Activated CD4-positive, alpha-beta T cell treated with anti-CD3 and anti-CD28 coated beads for 24 hours (primary cell): ENCODE measurements around the gene TRIM38.
"Not testable (repeated sequence)": the region's sequence is repeated elsewhere in the genome, so short reads cannot be mapped to it uniquely, and the experiment has no call there.

ENCODE experiments used
- DNase-seq, 2 donors: peaks; one replicate each; pipeline ENCODE4 v3.0.0-alpha.2; 2020; ENCODE audit warnings: low read depth in 2 of 2

TRIM38 gene

GRCh38 chr6:25942561-25943147 lies 19.9 kb upstream of the TRIM38 start:
- DNase-seq: no peak

GRCh38 chr6:25943887-25944286 lies 18.7 kb upstream of the TRIM38 start:
- no peak for DNase-seq

DNA sequence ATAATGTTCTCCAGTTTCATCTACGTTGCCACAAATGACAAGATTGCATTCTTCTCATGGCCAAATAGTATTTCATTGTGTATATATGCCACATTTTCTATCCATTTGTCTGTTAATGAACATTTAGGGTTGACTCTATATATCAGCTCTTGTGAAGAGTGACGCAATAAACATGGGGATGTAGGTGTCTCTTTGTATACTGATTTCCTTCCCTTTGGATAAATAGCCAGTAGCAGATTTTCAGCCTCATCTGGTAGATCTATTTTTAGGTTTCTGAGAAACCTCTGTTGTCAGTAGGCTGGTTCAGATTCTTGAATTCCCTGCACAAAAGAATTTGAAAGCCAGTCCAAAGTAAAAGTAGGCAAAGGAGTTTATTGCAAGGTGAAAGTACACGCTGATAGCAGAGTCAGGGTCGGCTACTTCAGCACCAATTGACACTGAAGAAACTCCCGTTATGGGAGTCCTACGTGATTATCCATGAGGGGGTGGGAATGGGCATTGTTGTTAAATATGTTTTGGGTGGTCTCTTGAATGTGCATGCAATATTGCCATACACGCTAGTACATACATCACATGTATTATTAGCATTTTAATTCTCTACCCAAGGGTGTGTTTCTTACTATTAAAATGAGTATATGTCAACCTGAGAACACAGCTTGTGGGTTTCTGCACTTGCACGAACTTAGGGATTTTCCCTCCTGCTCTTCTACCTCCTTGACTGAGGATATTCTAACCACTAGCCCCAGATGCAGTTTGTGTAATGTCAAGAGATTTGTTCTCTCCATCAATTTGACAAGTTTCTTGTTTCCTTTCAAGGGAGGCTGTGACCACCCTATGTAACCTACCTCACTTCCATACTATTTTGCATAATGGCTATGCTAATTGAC lies 17.7 kb upstream of the TRIM38 start:
- DNase-seq: no peak

- not testable (repeated sequence) for DNase-seq
Measured at GRCh38 chr6:25945738-25946137, 16.9 kb upstream of the TRIM38 start.

- DNase-seq: no peak
Measured at GRCh38 chr6:25946631-25947030, 16.0 kb upstream of the TRIM38 start.

DNA sequence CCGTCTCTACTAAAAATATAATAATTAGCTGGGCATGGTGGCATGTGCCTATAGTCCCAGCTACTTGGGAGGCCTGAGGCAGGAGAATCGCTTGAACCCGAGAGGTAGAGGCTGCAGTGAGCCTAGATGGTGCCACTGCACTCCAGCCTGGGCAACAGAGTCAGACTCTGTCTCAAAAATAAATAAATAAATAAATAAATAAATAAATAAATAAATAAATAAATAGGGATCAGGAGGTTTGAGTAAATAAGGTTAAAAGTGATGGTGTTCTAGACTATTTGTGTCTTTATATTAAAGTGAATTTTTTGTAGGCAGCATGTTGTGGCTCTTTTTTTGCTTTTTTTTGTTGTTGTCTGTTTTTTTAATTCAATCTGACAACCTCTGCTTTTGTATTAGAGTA lies 15.1 kb upstream of the TRIM38 start:
- not testable (repeated sequence) for DNase-seq

DNA sequence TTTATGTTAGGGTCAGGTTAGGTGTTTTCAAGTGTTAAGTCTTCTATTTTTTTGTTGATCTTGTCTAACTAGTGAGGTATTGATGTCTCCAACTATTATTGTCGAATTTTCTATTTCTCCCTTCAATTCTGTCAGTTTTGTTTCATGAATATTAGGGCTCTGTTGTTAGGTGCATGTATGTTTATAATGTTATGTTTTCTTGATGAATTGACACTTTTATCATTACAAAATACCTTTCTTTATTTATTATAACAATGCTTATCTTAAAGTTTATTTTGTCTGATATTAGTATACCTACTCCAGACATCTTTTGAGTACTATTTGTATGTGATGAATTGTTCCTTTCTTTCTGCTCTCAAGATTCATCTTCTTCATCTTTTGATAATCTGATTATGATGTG lies 12.9 kb upstream of the TRIM38 start:
- DNase-seq: no peak

GRCh38 chr6:25950297-25950696 lies 12.3 kb upstream of the TRIM38 start:
- no peak for DNase-seq

- DNase-seq: no peak
Measured at GRCh38 chr6:25951296-25952032, 11.1 kb upstream of the TRIM38 start.

DNA sequence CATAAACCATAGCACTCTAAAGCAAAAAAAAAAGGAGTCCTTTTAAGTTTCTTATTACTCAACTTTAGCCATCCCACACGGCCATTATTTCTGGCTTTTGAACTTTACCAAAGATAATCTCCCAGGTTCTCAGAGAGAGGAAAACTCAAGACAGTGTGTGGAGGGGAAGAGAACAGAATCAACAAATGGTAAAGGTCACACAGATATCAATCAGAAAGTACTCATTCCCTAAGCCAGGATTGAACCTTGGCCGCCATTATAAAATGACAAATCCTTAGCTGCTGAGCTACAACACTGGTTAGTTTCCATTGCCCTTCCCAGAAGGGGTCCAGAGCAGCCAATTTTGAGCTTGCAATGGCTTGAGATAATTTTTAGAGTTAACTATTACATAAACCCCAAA lies 10.1 kb upstream of the TRIM38 start:
- no peak for DNase-seq

DNA sequence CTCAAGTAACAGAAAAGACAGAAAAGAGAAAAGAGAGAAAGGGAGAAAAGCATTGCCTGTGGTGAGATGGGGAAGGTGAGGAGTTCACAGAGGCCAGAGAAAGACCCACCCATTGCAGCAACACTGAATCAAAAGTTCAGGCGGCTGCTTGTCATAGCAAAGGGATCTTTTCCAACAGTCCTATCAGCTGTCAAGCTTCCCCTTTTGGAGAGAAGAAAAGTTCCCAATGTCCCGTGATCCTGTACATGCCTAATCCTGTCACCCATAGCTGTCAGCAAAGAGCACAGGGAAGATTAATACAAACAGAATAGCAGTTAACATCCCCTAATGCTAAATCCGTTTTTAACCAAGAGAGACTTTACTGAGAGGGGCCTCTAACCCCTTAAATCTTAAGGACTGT lies 8.9 kb upstream of the TRIM38 start:
- DNase-seq: no peak

- DNase-seq: no peak
Measured at GRCh38 chr6:25954756-25955155, 7.8 kb upstream of the TRIM38 start.

DNA sequence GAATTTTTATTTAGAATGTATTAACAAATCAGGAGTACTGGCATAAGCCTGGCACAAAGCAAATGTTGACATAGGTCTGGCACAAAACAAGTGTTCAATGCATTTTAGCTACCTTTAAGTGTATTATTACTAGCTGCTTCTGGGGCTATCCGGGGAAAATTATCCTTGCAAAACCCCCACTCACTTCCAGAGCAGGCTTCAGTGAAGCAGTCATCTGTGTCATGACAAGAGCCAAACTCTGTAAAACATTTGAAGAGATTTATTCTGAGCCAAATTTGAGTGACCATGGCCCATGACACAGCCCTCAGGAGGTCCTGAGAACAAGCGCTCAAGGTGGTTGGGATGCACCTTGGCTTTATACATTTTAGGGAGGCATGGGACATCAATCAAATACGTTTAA lies 6.4 kb upstream of the TRIM38 start:
- no peak for DNase-seq

DNA sequence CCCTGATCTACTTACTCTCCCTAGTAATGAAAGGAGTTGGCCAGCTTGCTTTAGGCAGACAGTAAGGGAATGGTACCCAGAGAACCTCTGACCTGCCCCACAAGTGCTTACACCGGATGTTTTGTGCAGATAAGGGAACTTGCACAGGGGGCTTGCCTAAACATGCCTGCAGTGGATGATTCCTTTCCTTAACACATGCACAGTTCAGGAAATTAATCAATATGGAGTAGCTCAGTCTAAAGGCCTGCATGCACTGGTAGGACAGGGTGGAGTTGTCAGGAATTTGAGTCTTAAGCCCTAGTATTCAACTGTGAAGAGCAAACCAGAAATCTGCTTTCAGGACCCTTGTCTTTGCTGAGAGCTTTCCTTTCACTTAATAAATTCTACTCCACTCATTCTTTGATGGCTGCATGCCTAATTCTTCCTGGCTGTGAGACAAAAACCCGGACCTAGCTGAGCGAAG lies 3.9 kb upstream of the TRIM38 start:
- DNase-seq: no peak

DNA sequence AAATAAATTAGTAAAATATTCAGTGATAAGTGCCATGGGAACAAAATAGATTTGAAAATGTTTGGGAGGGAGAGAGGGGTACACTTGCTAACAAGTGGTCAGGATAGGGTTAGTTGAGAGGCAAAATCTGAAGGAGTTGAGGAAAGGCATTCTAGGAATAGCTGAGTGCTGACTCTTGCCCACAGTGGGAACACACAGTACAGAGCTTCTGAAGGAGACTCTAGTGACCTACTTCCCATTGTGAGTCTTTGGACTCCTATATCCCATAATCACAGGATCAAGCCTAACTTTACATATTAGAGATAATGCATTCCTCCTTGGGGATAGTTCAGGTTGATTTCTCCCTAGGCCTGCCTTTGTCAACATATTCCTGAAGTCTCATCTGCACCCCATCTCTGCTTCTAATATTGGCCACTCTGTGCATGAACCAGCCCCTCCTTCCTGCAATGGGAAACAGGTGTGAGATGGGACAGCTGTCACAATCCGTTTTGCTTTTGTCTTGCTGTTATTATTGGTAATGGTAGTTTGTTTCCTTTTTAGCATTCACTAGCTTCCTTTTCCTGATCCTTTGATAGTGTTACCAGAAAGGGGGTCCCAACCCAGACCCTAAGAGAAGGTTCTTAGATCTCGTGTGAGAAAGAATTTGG lies 2.6 kb upstream of the TRIM38 start:
- no peak for DNase-seq

DNA sequence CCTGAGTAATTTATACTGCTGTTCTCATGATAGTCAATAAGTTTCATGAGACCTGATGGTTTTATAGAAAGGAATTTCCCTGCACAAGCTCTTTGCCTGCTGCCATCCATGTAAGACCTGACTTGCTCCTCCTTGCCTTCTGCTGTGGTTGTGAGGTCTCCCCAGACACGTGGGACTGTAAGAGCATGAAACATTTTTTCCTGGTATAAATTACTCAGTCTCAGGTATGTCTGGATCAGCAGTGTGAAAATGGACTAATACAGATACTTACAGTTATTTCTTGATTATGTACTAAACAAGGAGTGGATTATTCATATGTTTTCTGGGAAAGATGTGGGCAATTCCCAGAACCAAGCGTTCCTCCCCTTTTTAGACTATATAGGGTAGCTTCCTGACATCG lies 1.9 kb upstream of the TRIM38 start:
- peak; percentile 12 to 21 for DNase-seq

DNA sequence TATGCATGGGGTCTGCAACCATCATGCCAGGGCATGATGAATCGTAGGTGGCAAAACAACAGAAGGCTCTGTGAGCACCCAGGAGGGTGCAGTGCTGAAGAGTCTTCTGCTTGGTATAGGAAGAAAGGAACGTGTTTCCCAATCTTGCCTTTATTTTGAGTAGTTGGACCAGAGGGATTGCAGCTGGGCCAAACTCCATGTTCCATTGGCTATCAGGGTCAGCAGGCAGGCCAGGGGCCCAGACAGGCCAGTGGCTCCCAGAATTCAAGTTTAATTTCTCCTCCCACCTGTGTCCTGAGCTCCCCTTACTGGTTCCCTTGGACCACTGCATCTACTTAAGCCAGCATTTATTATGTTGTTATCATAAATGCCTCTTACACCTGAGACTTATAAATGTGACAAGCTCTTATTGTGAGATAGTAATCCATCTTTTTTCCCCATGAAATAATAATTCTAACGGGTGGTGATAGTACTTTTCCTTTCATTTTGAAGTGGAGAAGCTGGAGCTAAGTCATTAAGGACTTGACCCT lies 918 bp upstream of the TRIM38 start:
- DNase-seq: no peak

- no peak for DNase-seq
Measured at GRCh38 chr6:25963426-25964123, 973 bp downstream of the TRIM38 start.

GRCh38 chr6:25965058-25965457 lies 2.5 kb downstream of the TRIM38 start:
- no peak for DNase-seq

DNA sequence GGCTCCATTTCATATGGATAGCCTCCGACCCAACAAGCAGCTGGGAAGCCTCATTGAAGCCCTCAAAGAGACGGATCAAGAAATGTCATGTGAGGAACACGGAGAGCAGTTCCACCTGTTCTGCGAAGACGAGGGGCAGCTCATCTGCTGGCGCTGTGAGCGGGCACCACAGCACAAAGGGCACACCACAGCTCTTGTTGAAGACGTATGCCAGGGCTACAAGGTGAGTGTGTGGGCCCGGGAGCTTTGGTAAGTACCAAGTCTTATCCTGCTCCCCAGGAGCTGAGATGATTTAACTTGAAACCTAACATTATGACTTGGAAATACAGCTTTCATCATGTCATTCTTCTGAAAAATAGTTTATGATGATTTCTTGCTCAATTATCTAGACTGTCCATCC lies 4.1 kb downstream of the TRIM38 start:
- DNase-seq: no peak

DNA sequence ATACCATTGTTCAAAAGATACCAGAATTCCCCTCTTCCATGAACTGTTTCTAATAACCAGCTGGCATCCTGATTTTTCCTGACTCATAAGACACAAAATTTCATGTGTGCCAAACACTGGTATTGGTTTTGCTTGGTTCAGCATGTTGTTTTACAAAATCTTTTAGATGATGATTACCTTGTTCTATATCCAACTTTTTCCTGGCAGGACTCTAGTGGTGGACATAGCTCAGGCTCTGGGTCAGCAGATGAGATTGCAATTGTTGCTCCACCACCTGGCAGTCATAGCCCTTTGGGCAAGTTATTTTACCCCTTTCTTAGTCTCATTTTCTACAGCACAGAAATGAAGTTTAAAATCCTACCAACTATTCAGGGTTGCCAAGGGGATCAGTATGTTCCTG lies 6.2 kb downstream of the TRIM38 start:
- DNase-seq: no peak
